K562 (cell line): Measurements from ENCODE around the gene APBA2. TPM values are rescaled to one million over a fixed set of nuclear protein-coding genes. Genes with fewer than 3 reads are reported as not detected.
A peak's percentile ranks its signal among the peaks of the same experiment; 100 is the strongest.

Source experiments
- ADNP ChIP-seq: fragments of 200-800 bp; sonication (Bioruptor generic); IDR thresholded peaks from 2 replicates; pipeline ENCODE4 v1.6.1; 2016; ENCODE audit warnings: missing genetic modification characterization, missing compliant biosample characterization
- ATF6 ChIP-seq: sonication (generic); formaldehyde crosslinking; IDR thresholded peaks from 2 replicates; pipeline ENCODE4 v1.4.0; 2020; ENCODE audit warnings: mild to moderate bottlenecking, missing genetic modification reagents
- ATF7 ChIP-seq: fragments of 450-650 bp; IDR thresholded peaks from 2 replicates; pipeline ENCODE4 v1.7.1; 2014; ENCODE audit warnings: mild to moderate bottlenecking, moderate library complexity
- BRD4 ChIP-seq: fragments of 200-600 bp; sonication (generic); IDR thresholded peaks from 2 replicates; pipeline ENCODE4 v1.6.1; 2017; ENCODE audit warnings: inconsistent platforms
- DIDO1 ChIP-seq: fragments of 450-650 bp; IDR thresholded peaks from 2 replicates; pipeline ENCODE4 v1.6.1; 2016; ENCODE audit warnings: low read depth, missing biosample characterization, missing genetic modification characterization
- ELF1 ChIP-seq: fragments of 200-800 bp; sonication (Bioruptor generic); IDR thresholded peaks from 2 replicates; pipeline ENCODE4 v1.6.1; 2016; ENCODE audit warnings: missing genetic modification characterization, missing compliant biosample characterization
- EP300 ChIP-seq: IDR thresholded peaks from 2 replicates; pipeline ENCODE4 v1.6.1; 2012; ENCODE audit warnings: low read length, improper control_type of control experiment
- GABPB2 ChIP-seq: fragments of 250-450 bp; sonication (Bioruptor Pico); conservative IDR thresholded peaks from 2 replicates; pipeline ENCODE4 v1.5.1; 2021; ENCODE audit warnings: mild to moderate bottlenecking
- HDAC8 ChIP-seq: fragments of 450-650 bp; IDR thresholded peaks from 2 replicates; pipeline ENCODE4 v1.6.1; 2016; ENCODE audit warnings: mild to moderate bottlenecking, missing genetic modification characterization, moderate library complexity, missing compliant biosample characterization
- HMBOX1 ChIP-seq: sonication (generic); IDR thresholded peaks from 2 replicates; pipeline ENCODE4 v1.6.1; 2016
- KAT7 ChIP-seq: sonication (generic); formaldehyde crosslinking; IDR thresholded peaks from 2 replicates; pipeline ENCODE4 v1.8.0; 2022; ENCODE audit warnings: missing genetic modification reagents, mild to moderate bottlenecking, borderline replicate concordance
- LEF1 ChIP-seq: fragments of 450-650 bp; IDR thresholded peaks from 2 replicates; pipeline ENCODE4 v1.6.1; 2016; ENCODE audit warnings: mild to moderate bottlenecking
- MCM3 ChIP-seq: fragments of 450-650 bp; IDR thresholded peaks from 2 replicates; pipeline ENCODE4 v1.6.1; 2016
- MECOM ChIP-seq: fragments of 250-450 bp; sonication (Bioruptor Pico); IDR thresholded peaks from 2 replicates; pipeline ENCODE4 v1.8.0; 2022; ENCODE audit warnings: inconsistent platforms
- NONO ChIP-seq, 2 experiments: fragments of 200-400 bp in 1 of 2; fragments of 450-650 bp in 1 of 2; formaldehyde crosslinking in 1 of 2; IDR thresholded peaks; 2 replicates each; pipeline ENCODE4 v1.6.1; 2017; ENCODE audit warnings: low read depth in 2 of 2, mild to moderate bottlenecking in 2 of 2, moderate library complexity in 2 of 2, low read length in 1 of 2
- NR1H2 ChIP-seq: sonication (generic); formaldehyde crosslinking; IDR thresholded peaks from 2 replicates; pipeline ENCODE4 v1.4.0; 2020; ENCODE audit warnings: mild to moderate bottlenecking, missing genetic modification reagents
- NR2C2 ChIP-seq, 2 experiments: fragments of 200-800 bp in 1 of 2; sonication (Bioruptor generic) in 1 of 2; sonication (generic) in 1 of 2; formaldehyde crosslinking in 1 of 2; IDR thresholded peaks; 2 replicates each; pipeline versions ENCODE4 v1.6.1 to v1.8.0; 2016 to 2022; ENCODE audit warnings: mild to moderate bottlenecking in 1 of 2, missing compliant biosample characterization in 1 of 2, missing genetic modification characterization in 1 of 2, missing genetic modification reagents in 1 of 2
- POU5F1 ChIP-seq: fragments of 150-350 bp; IDR thresholded peaks from 2 replicates; pipeline ENCODE4 v1.6.1; 2014; ENCODE audit warnings: borderline replicate concordance, low read length, low read depth, mild to moderate bottlenecking; ENCODE audit not compliant: partially characterized antibody
- PYGO2 ChIP-seq: fragments of 450-650 bp; IDR thresholded peaks from 2 replicates; pipeline ENCODE4 v1.6.1; 2016; ENCODE audit warnings: mild to moderate bottlenecking, missing genetic modification characterization, moderate library complexity, missing compliant biosample characterization
- ZNF12 ChIP-seq: sonication (generic); formaldehyde crosslinking; IDR thresholded peaks from 2 replicates; pipeline ENCODE4 v1.4.0; 2020; ENCODE audit warnings: mild to moderate bottlenecking, missing genetic modification reagents
- ZNF232 ChIP-seq: sonication (generic); formaldehyde crosslinking; IDR thresholded peaks from 2 replicates; pipeline ENCODE4 v1.8.0; 2022; ENCODE audit warnings: mild to moderate bottlenecking, missing genetic modification reagents
- ZNF282 ChIP-seq: sonication (generic); formaldehyde crosslinking; IDR thresholded peaks from 2 replicates; pipeline ENCODE4 v1.8.1; 2023; ENCODE audit warnings: missing genetic modification reagents
- ZNF436 ChIP-seq: fragments of 250-450, 450-650 bp; sonication (Bioruptor Pico); formaldehyde crosslinking; IDR thresholded peaks from 2 replicates; pipeline ENCODE4 v1.7.0; 2020; ENCODE audit warnings: mild to moderate bottlenecking
- polyA plus RNA-seq, 8 experiments: library from polyadenylated mRNA; depleted of rRNA in 4 of 8; stranded (reverse) in 5 of 8; unstranded in 3 of 8; fragments of >200 nt; fragmentation: Nextera tagmentation in 2 of 8; fragmentation: Illumina TruSeq in 1 of 8; extraction: Ambion mirVana in 2 of 8; extraction: Trizol in 1 of 8; gene quantifications; 2 replicates each; pipeline versions ENCODE4 v1.2.1 to v1.2.3, GENCODE V29; 2011 to 2014; ENCODE audit warnings: inconsistent platforms in 1 of 8, missing spikeins in 1 of 8
- total RNA-seq, 7 experiments: library from RNA; depleted of rRNA in 6 of 7; stranded (reverse); fragments of >200 nt in 6 of 7; fragmentation: Illumina TruSeq in 2 of 7; extraction: Trizol in 2 of 7; gene quantifications; 2 replicates each; pipeline versions ENCODE4 v1.2.1 to v1.2.3, GENCODE V29; 2011 to 2021; ENCODE audit warnings: low replicate concordance in 1 of 7
- TF ChIP-seq, protein P1 (sequence below): fragments of 450-650 bp; IDR thresholded peaks from one replicate; pipeline ENCODE4 v1.6.1; 2018; ENCODE audit warnings: mild to moderate bottlenecking, moderate library complexity; ENCODE audit not compliant: partially characterized antibody
- TF ChIP-seq, protein P2 (sequence below): fragments of 450-650 bp; formaldehyde crosslinking; IDR thresholded peaks from 2 replicates; pipeline ENCODE4 v1.4.0; 2020; ENCODE audit warnings: mild to moderate bottlenecking, moderate library complexity

APBA2 gene
- total and polyA plus RNA-seq, 9 of the 15 experiments (the other 6 are each of a cell fraction or from before 2014, with no cell fraction given): 0.24 to 40.9 (median 25.2) TPM

- TF ChIP-seq ATF6 (no peak), GABPB2 (CRISPR knock-in tag) (no peak), ELF1 (tag) (no peak), BRD4 (no peak), POU5F1 (no peak), MCM3 (no peak), NONO (IDR thresholded peaks at IDR 0.05; ENCODE audit: low read depth in 2 of 2, low read length in 1 of 2) (no peak), ZNF436 (CRISPR knock-in tag) (no peak), ZNF12 (CRISPR knock-in tag) (no peak), DIDO1 (tag) (no peak), ZNF232 (CRISPR knock-in tag) (no peak), HMBOX1 (peak; percentile 93), EP300 (0 out of 2 replicates have a peak, but pooled peaks have one; percentile 21), KAT7 (CRISPR knock-in tag) (no peak), ATF7 (peak; percentile 35; the same call in 1 of the 2 replicates), ADNP (tag) (no peak), ZNF282 (CRISPR knock-in tag) (no peak), MECOM (CRISPR knock-in tag) (no peak), HDAC8 (tag) (no peak), LEF1 (no peak), NR1H2 (CRISPR knock-in tag) (no peak), PYGO2 (tag) (no peak), NR2C2 (CRISPR knock-in tag; IDR thresholded peaks at IDR 0.05) (no peak), NR2C2 (tag; IDR thresholded peaks at IDR 0.05) (no peak)
- TF ChIP-seq, protein P1, sequence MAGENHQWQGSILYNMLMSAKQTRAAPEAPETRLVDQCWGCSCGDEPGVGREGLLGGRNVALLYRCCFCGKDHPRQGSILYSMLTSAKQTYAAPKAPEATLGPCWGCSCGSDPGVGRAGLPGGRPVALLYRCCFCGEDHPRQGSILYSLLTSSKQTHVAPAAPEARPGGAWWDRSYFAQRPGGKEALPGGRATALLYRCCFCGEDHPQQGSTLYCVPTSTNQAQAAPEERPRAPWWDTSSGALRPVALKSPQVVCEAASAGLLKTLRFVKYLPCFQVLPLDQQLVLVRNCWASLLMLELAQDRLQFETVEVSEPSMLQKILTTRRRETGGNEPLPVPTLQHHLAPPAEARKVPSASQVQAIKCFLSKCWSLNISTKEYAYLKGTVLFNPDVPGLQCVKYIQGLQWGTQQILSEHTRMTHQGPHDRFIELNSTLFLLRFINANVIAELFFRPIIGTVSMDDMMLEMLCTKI: no peak
- TF ChIP-seq, protein P2, sequence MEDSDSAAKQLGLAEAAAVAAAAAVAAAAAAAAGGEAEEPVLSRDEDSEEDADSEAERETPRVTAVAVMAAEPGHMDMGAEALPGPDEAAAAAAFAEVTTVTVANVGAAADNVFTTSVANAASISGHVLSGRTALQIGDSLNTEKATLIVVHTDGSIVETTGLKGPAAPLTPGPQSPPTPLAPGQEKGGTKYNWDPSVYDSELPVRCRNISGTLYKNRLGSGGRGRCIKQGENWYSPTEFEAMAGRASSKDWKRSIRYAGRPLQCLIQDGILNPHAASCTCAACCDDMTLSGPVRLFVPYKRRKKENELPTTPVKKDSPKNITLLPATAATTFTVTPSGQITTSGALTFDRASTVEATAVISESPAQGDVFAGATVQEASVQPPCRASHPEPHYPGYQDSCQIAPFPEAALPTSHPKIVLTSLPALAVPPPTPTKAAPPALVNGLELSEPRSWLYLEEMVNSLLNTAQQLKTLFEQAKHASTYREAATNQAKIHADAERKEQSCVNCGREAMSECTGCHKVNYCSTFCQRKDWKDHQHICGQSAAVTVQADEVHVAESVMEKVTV (CRISPR knock-in tag): no peak
These were observed 70.2 kb downstream of the APBA2 start (continued) for GRCh38 chr15:28955993-28956421.
